NCI-H2171 (cell line): ENCODE data around the gene GAST.
"Not testable (repeated sequence)": the region's sequence is repeated elsewhere in the genome, so short reads cannot be mapped to it uniquely, and the experiment has no call there.

Experiments
- DNase-seq: peaks from one replicate; lab custom pipeline; 2025; lab: John Stamatoyannopoulos, UW

GAST gene, protein sequence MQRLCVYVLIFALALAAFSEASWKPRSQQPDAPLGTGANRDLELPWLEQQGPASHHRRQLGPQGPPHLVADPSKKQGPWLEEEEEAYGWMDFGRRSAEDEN

GRCh38 chr17:41711669-41712400, at the start of gene GAST:
Gene GAST (plus strand): TSS chr17:41712331. CDS start chr17:41715437, 3,106 bp downstream.
- DNase-seq, result no peak

GRCh38 chr17:41663451-41664171, 48.5 kb upstream of the GAST start:
- DNase-seq, result no peak

DNA sequence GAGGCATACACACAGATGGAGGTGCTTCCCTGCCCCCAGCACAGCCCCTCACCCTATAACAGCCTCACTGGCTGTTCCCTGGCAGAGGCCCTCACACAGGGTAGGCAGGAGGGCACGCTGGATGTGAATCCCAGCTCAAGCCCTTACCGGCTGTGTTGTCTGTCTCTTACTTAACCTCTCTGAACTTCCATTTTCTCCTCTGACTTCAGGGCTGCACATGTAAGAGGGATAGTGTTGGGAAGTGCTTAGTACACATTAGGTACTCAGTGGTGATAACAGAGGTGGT, 48.0 kb upstream of the GAST start:
- no peak for DNase-seq

DNA sequence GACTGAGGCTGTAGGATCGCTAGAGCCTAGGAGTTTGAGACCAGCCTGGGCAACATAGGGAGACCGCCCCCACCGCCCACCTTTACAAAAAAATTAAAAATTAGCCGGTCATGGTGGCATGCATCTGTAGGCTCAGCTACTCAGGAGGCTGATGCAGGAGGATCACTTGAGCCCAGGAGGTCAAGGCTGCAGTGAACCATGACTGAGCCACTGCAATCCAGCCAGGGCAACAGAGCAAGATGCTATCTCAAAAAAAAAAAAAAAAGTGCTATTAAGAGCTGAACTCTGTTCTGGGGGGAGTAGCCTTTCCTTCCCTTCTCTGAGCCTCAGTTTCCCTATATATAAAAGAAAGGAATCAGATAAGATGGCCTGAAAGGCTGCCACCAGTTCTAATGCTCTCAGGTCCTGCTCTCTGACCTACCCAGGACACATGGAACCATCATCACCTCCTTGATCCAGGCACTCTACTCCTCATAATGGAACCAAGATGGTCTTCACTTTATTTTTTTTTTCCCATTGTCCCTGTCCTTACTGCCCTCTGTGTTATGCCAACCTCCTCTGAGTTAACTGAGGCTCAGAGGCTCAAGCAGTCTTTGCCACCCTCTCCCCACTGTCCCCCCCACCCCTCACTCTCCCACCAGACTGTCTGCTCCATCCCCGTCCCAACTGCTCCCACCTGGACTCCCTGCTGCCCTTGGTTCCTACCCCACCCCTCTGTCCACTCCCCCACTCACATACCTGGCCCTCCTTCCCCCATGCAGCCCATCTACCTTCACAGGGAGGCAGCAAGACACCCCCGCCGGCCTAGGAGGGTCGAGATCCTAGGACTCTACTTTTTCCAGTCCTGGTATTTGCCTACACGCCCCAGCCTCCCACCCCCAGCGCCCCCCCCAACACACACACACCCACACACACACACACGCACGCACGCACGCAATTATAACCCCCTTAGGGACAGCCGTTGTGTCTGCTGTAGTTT, 47.3 kb upstream of the GAST start:
- DNase-seq, result no peak

- peak; percentile 83 for DNase-seq
Measured at GRCh38 chr17:41665566-41666236, 46.4 kb upstream of the GAST start.

DNA sequence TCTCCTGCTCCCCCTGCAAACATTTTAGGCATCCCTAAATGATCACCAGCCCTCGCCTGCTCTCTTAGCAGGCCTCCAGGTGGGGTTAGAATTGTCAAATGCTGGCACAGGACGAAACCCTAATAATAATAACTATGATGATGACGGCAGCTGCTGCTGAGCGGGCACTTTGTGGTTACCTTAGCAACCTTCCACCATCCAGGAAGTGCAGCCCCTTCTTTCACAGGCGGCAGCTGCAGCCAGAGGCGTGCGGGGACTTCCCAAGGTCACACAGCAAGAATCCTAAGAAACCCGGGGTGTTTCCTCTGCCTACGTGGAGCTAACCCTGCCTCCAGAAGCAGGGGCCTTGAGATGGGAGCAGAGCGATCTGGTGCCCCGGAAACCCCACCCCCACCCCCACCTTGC, 45.9 kb upstream of the GAST start:
- peak; percentile 60 for DNase-seq

DNA sequence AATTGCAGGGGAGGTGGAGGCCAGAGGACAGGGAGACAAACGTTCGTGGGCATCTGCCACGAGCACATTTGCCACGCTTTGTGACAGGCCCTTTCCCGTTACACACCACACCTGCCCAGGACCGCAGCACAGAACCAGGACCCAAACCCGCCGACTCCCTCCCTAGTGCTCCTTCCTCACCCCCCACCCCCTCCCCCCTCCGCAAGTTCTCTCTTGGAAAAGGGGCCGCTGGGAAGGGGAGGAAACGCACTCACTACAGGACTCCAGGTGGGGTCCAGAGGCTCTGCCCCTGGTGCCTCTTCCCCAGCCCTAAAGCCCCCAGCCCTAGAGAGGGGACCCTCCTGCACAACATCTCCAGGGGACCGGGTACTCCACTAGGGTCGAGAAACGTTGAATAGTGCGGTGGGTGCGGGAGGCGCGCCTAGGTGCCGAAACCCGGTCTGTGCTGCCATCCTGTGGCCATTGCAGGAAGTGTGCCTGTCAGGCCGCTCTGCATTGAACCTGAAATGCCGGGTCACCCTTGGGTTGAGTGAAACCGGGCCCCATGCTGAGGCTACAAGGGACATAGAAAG, 45.3 kb upstream of the GAST start:
- peak; percentile 50 for DNase-seq

DNA sequence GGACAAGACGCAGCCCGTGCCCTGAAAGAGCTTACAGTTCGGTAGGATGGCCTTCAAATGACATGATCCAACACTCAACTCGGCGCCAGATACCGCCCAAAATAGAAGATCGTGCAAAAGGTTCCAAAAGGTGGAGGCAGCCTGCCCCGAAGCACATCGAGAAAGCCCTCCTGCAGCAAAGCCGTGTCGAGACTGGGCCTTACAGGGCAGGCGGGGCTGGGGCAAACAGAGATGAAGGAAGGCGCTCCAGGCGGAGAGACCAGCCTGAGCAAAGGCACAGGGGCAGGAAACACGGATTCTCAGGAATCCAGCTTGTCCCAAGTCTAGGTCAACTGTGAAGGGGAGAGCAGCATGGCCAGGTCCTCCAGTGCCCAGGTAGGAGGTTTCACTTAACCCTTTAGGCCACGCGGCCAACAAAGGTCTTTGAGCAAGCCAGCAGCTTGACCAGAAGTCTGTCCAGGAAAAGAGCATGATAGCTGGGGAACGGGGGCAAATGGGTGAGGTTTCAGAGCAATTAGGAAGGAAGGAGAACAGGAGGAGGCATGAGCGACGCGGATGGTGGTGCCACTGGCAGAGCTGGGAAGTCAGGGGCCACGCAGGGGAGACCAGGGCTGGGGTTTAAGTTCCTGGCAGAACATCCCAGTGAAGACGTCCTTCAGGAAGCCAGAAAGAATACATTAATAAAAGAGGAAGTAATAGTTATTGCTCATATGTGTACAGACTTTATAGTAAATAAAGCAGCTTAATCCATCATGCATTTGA, 44.7 kb upstream of the GAST start:
- no peak for DNase-seq

DNA sequence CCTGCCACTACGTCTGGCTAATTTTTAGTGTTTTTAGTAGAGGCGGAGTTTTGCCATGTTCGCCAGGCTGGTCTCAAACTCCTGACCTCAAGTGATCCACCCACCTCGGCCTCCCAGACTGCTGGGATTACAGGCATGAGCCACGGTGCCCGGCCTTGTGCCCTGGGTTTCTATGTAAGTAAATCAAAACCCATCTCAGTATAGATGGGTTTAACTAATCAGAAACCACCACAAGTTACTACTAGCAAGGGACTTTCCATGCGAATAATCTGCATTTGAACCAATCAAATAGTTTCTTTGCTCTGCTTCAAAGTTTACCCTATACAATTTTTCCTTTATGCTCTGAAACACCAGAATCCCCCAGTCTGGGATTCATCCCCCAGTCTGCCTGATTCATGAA, 40.0 kb upstream of the GAST start:
- no peak for DNase-seq

GRCh38 chr17:41675157-41676057, 36.7 kb upstream of the GAST start:
- not testable (repeated sequence) for DNase-seq

DNA sequence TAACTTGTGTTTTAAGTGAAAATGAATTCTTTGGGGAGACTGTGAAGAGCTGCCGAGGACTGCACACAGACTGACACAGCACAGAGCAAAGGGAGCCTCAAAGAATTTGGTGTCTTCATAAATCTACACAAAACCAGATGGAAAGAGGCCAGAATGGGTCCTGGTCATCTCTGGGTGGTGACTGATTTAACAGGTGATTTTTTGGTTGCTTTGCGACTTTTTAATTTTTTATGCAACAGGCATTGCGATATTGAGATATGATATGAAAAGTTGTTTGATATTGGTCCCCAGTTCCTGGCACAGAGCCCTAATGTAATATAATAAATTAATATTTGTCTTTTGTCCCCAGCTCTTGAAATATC, 36.1 kb upstream of the GAST start:
- DNase-seq, result no peak

DNA sequence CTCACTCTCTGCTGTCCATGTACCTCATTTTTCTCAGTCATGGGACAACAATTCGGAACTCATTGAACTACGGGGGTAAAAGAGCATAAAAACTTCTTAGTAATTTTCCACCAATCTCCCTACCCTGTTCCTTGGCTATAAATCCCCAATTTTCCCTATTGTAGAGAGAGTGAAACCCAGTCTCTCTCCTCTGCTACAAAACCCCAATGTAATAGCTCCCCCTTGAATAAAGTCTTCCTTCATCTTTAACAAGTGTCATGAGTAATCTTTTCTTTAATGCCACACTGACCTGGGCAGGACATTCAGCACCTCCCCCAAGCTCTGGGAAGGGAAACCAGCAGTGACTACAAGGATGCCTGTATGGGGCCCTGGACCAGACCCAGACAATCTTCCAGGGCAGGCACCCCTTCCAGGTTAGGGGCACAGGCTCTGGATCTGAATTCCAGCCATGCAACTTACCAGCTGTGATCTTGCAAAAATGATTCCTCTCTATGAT, 33.7 kb upstream of the GAST start:
- DNase-seq, result no peak

GRCh38 chr17:41678907-41679739, 33.0 kb upstream of the GAST start:
- no peak for DNase-seq

DNA sequence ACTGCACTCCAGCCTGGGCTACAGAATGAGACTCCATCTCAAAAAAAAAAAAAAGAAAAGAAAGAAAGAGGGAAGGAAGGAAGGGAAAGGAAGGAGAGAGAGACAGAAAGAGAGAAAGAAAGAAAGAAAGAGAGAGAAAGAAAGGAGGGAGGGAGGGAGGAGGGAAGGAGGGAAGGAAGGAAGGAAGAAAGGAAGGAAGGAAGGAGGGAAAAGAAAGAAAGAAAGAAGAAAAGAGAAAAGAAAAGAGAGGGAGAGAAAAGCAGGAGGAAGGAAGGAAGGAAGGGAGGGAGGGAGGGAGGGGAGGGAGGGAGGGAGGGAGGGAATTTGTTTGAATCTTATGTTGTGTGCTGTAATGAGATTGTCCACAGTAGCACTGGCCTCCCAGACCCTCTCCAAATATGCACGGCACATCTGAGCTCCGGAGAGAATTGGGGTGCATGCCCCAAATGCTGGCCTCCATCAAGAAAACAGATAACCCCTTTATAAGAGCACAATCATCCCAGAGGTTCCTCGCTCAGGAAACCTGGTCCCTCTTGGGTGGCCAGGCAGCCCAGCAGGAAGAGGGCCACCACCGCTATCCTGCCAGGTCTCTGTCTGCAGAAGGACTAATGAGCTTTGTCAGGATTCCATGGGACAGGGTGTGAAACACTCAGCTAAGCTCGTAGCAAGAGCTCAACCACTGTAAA, 32.2 kb upstream of the GAST start:
- no peak for DNase-seq

GRCh38 chr17:41680426-41681040, 31.6 kb upstream of the GAST start:
- DNase-seq, result peak; percentile 25

DNA sequence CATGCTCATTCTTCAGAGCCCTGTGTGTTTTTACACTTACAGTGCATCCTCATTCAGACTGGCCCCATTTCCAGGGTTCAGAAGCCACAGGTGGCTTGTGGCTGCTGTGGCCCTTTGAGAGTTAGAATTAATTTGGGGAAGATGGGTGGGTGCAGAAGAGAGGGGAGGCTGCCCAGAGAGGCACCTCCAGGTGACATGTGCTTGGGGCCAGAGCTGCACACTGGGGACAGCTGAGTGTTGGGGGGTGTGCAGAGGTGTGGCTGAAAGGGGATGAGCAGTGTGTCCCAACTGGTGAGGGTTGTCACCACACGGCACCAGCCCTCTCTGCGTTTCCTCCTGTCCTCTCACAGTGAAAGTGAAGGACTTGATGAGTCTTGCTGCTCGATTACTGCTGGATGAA, 30.4 kb upstream of the GAST start:
- no peak for DNase-seq

DNA sequence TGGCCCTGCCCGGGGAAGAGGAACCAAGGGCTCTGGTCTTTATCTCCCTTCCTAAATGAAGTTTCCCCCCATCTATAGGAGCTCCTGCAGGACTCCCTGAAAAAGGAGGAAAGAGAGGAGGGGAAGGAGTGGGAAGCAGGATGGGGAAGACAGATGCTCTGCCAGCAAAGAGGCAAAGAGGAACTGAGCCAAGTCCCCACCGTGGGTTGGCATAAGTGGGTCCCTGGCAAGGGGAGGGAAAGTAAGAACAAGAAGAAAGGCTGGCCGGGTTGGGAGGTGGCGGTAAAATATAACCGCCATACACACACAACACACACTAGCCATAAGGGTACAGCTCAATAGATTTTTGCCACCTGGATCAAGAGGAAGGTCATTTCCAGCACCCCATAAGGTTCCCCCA, 29.5 kb upstream of the GAST start:
- DNase-seq, result no peak
